CD14-positive monocyte (primary cell): ENCODE measurements around the gene NAXD. TPM values are rescaled to one million over a fixed set of nuclear protein-coding genes. Genes with fewer than 3 reads are reported as not detected.

Source experiments
- DNase-seq, 3 donors: peaks; one replicate each; pipeline ENCODE4 v3.0.0-alpha.2; 2011 to 2022
- H2AFZ ChIP-seq: 2 replicates; pipeline ENCODE4 v1.6.0; 2012; ENCODE audit warnings: mild to moderate bottlenecking, low read depth, low read length, inconsistent platforms; ENCODE audit not compliant: insufficient read depth, poor library complexity, severe bottlenecking
- H3K27ac ChIP-seq, 2 donors: 1 replicate in 1 of 2; 2 replicates in 1 of 2; pipeline ENCODE4 v1.5.1; 2012 to 2013; ENCODE audit warnings: low read length in 2 of 2, control low read depth in 1 of 2, inconsistent platforms in 1 of 2, low read depth in 1 of 2, mild to moderate bottlenecking in 1 of 2
- H3K27me3 ChIP-seq, 2 donors: one replicate each; pipeline versions ENCODE4 v1.6.0 to v1.6.1; 2011 to 2013; ENCODE audit warnings: low read length in 2 of 2; ENCODE audit not compliant: control insufficient read depth in 2 of 2, insufficient read depth in 2 of 2
- H3K36me3 ChIP-seq, 2 donors: replicated peaks in 1 of 2; 1 replicate in 1 of 2; 2 replicates in 1 of 2; pipeline versions ENCODE4 v1.5.1 to v1.6.1; 2012 to 2013; ENCODE audit warnings: low read length in 2 of 2, control low read depth in 1 of 2, inconsistent platforms in 1 of 2, mild to moderate bottlenecking in 1 of 2; ENCODE audit not compliant: insufficient read depth in 2 of 2, control insufficient read depth in 1 of 2
- H3K4me1 ChIP-seq, 2 donors: 1 replicate in 1 of 2; 2 replicates in 1 of 2; pipeline versions ENCODE4 v1.5.1 to v1.6.1; 2012 to 2013; ENCODE audit warnings: low read length in 2 of 2, control low read depth in 1 of 2, inconsistent platforms in 1 of 2, mild to moderate bottlenecking in 1 of 2, moderate library complexity in 1 of 2; ENCODE audit not compliant: insufficient read depth in 2 of 2, control insufficient read depth in 1 of 2
- H3K4me2 ChIP-seq: replicated peaks from 2 replicates; pipeline ENCODE3; 2012; ENCODE audit warnings: low read length, moderate library complexity, mild to moderate bottlenecking; ENCODE audit not compliant: poor library complexity, severe bottlenecking; ENCODE audit errors: extremely low read depth
- H3K4me3 ChIP-seq, 3 experiments: fragments of 200-600 bp in 1 of 3; sonication (generic) in 1 of 3; replicated peaks in 1 of 3; 1 replicate in 2 of 3; 2 replicates in 1 of 3; pipeline ENCODE4 v1.5.1; 2011 to 2013; ENCODE audit warnings: low read length in 3 of 3, mild to moderate bottlenecking in 3 of 3, control low read depth in 2 of 3, low read depth in 2 of 3, inconsistent platforms in 1 of 3, moderate library complexity in 1 of 3
- H3K79me2 ChIP-seq: 2 replicates; pipeline ENCODE4 v1.6.0; 2012; ENCODE audit warnings: mild to moderate bottlenecking, control low read depth, inconsistent platforms, low read length, moderate library complexity; ENCODE audit not compliant: insufficient read depth
- H3K9ac ChIP-seq: 2 replicates; pipeline ENCODE4 v1.6.0; 2017; ENCODE audit warnings: low read length, mild to moderate bottlenecking; ENCODE audit not compliant: insufficient read depth, poor library complexity, severe bottlenecking
- H3K9me3 ChIP-seq, 2 donors: replicated peaks in 1 of 2; 1 replicate in 1 of 2; 2 replicates in 1 of 2; pipeline versions ENCODE4 v1.5.1 to v1.6.1; 2012 to 2013; ENCODE audit warnings: low read length in 2 of 2, control low read depth in 1 of 2; ENCODE audit not compliant: control insufficient read depth in 1 of 2, insufficient read depth in 1 of 2
- H4K20me1 ChIP-seq: 2 replicates; pipeline ENCODE4 v1.6.0; 2012; ENCODE audit warnings: mild to moderate bottlenecking, low read length, control low read depth, moderate library complexity; ENCODE audit not compliant: insufficient read depth
- H3K27ac Mint-ChIP-seq, 7 donors: one replicate each; pipeline ENCODE4 v1.8.0; 2020; ENCODE audit warnings: mild to moderate bottlenecking in 7 of 7, mixed read lengths in 7 of 7, moderate library complexity in 6 of 7, inconsistent platforms in 2 of 7
- H3K27me3 Mint-ChIP-seq, 3 donors: one replicate each; pipeline ENCODE4 v1.8.0; 2021 to 2022; ENCODE audit warnings: low read depth in 3 of 3, mild to moderate bottlenecking in 3 of 3, mixed read lengths in 3 of 3, moderate library complexity in 3 of 3, inconsistent platforms in 1 of 3
- H3K36me3 Mint-ChIP-seq, 2 donors: one replicate each; pipeline ENCODE4 v1.8.0; 2020; ENCODE audit warnings: mixed read lengths in 2 of 2, inconsistent platforms in 1 of 2, mild to moderate bottlenecking in 1 of 2
- H3K4me1 Mint-ChIP-seq: one replicate; pipeline ENCODE4 v1.8.0; 2020; ENCODE audit warnings: mild to moderate bottlenecking, mixed read lengths
- H3K4me3 Mint-ChIP-seq, 2 donors: one replicate each; pipeline ENCODE4 v1.8.0; 2020; ENCODE audit warnings: mild to moderate bottlenecking in 2 of 2, mixed read lengths in 2 of 2, moderate library complexity in 1 of 2
- H3K9me3 Mint-ChIP-seq, 7 donors: one replicate each; pipeline ENCODE4 v1.8.0; 2020 to 2022; ENCODE audit warnings: mixed read lengths in 7 of 7, mild to moderate bottlenecking in 6 of 7, moderate library complexity in 6 of 7, inconsistent platforms in 2 of 7
- WGBS: methylation state at CpG from one replicate; pipeline ENCODE4 v1.1.5; 2013; ENCODE audit warnings: missing lambda C conversion rate; ENCODE audit not compliant: insufficient coverage; 5-methylcytosine and 5-hydroxymethylcytosine counted together
- intact Hi-C, 2 donors: fragments of 100-400 bp; cut with micrococcal nuclease; formaldehyde crosslinking; loops; one replicate each; pipeline versions ENCODE4 v1.15.0 to v1.15.1; 2023
- polyA plus RNA-seq, 3 donors: library from polyadenylated mRNA; depleted of rRNA in 1 of 3; unstranded in 2 of 3; stranded (reverse) in 1 of 3; fragments of 300-500 nt in 2 of 3; fragments of >200 nt in 1 of 3; fragmentation: Illumina TruSeq in 2 of 3; gene quantifications; 1 replicate in 2 of 3; 2 replicates in 1 of 3; pipeline ENCODE4 v1.2.3, GENCODE V29; 2012 to 2021
- TF ChIP-seq, protein P1 (sequence below): fragments of 200-600 bp; IDR thresholded peaks from one replicate; pipeline ENCODE4 v1.8.0; 2022; ENCODE audit warnings: antibody characterized with exemption, mild to moderate bottlenecking

Gene NAXD
- polyA plus RNA-seq, 3 donors = 7.4 to 22.8 (median 8.5) TPM

DNA sequence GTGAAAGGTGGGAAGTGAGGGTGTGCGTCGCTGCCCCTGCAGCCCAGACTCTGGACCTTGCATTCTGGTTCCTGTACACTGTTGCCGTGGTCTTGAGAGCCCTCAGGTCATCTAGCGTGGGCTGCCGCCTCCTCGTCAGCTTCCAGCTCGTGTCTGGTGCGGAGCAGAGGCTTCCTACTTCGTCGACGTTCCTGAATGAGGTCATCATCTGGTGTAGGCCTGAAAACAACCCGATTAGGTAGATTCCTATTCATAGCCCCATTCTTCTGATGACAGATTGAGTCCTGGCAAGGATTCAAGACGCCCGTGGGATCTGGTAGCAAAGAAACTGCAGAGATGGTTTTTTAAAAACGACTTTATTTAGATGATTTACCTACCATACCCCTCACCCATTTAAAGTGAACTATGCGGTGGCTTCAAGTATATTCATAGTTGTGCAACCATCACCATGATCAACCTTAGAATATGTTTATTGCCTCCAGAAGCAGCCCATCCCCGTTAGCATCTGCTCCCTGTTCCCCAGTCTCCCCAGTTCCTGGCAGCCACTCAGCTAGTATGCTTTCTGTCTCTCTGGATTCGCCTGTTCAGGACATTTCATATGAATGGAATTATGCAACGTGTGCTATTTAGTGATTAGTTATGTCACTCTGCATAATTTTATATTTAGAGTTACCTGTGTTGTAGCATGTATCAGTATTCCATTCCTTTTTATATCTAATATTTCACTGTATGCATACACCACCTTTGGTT is 13.8 kb downstream of the NAXD start:
- Histone ChIP-seq H3K4me1 (no peaks in the 10 kb centered on the region), H3K36me3 (peaks cover 46 to 72% of the 10 kb centered on the region in 2 donors), H3K27me3 (no peaks in the 10 kb centered on the region), H2AFZ (no peak overlapping the region), H3K4me2 (no peak overlapping the region), H3K9ac (no peak overlapping the region), H4K20me1 (peaks cover 80% of the 10 kb centered on the region), H3K4me3 (no peak overlapping the region), H3K9me3 (no peaks in the 10 kb centered on the region), H3K79me2 (peaks cover 41% of the 10 kb centered on the region), H3K27ac (no peak overlapping the region)
- Mint-ChIP-seq H3K4me3 (no peak overlapping the region), H3K9me3 (peaks cover 0 to 5% (median 0%) of the 10 kb centered on the region in 7 donors), H3K36me3 (peaks cover 65 to 69% of the 10 kb centered on the region in 2 donors), H3K27me3 (no peaks in the 10 kb centered on the region), H3K4me1 (no peaks in the 10 kb centered on the region), H3K27ac (no peak overlapping the region)
- 95% methylated on average over 13 of the region's 19 CpGs for WGBS
- TF ChIP-seq, protein P1, sequence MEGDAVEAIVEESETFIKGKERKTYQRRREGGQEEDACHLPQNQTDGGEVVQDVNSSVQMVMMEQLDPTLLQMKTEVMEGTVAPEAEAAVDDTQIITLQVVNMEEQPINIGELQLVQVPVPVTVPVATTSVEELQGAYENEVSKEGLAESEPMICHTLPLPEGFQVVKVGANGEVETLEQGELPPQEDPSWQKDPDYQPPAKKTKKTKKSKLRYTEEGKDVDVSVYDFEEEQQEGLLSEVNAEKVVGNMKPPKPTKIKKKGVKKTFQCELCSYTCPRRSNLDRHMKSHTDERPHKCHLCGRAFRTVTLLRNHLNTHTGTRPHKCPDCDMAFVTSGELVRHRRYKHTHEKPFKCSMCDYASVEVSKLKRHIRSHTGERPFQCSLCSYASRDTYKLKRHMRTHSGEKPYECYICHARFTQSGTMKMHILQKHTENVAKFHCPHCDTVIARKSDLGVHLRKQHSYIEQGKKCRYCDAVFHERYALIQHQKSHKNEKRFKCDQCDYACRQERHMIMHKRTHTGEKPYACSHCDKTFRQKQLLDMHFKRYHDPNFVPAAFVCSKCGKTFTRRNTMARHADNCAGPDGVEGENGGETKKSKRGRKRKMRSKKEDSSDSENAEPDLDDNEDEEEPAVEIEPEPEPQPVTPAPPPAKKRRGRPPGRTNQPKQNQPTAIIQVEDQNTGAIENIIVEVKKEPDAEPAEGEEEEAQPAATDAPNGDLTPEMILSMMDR = no peak
- intact Hi-C loops = no loop called here
- no peak for DNase-seq

DNA sequence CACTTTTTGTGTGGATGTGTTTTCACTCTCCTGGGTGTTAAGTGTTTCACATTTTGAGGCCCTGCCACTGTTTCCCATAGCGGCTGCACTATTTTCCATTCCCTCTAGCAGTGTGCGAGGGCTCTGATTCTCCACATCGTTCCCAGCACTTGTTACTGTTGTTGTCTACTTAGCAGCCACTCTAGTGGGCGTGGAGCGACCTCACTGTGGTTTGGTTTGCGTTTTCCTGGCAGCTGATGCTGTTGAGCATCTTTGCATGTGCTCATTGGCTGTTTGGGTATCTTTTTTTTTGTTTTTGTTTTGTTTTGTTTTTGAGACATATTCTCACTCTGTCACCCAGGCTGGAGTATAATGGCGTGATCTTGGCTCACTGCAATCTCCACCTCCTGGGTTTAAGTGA is 14.4 kb downstream of the NAXD start:
- DNase-seq = no peak
- no peak overlapping the region for H3K4me2 ChIP-seq
- no peak overlapping the region for H3K27ac ChIP-seq
- TF ChIP-seq, protein P1 = no peak
- intact Hi-C loops = no loop called here
- H3K27me3 Mint-ChIP-seq = no peaks in the 10 kb centered on the region
- H3K27ac Mint-ChIP-seq = no peak overlapping the region
- H3K9ac ChIP-seq = no peak overlapping the region
- peaks cover 36% of the 10 kb centered on the region for H3K79me2 ChIP-seq
- no peak overlapping the region for H2AFZ ChIP-seq
- peaks cover 81% of the 10 kb centered on the region for H4K20me1 ChIP-seq
- WGBS = 100% methylated on average over 3 of the region's 7 CpGs
- H3K4me3 Mint-ChIP-seq = no peak overlapping the region
- H3K4me1 ChIP-seq = no peaks in the 10 kb centered on the region
- no peaks in the 10 kb centered on the region for H3K4me1 Mint-ChIP-seq
- peaks cover 0 to 5% (median 0%) of the 10 kb centered on the region in 7 donors for H3K9me3 Mint-ChIP-seq
- no peak overlapping the region for H3K4me3 ChIP-seq
- peaks cover 47 to 72% of the 10 kb centered on the region in 2 donors for H3K36me3 ChIP-seq
- peaks cover 66 to 75% of the 10 kb centered on the region in 2 donors for H3K36me3 Mint-ChIP-seq
- no peaks in the 10 kb centered on the region for H3K9me3 ChIP-seq
- H3K27me3 ChIP-seq = no peaks in the 10 kb centered on the region
